ENCODE measurements around the gene TOX2.

Gene TOX2

GRCh38 chr20:44117296-44118184 lies 202.9 kb downstream of the TOX2 start:
- Histone ChIP-seq H3K27me3 (replicated peaks; ENCODE audit: control insufficient read depth, insufficient read depth, low read length) (peaks cover under 1% of the 10 kb centered on the region; the same call in 1 of the 2 replicates), H3K4me3 (replicated peaks; ENCODE audit: low read depth, low read length) (no peak overlapping the region)
- no peak for TF ChIP-seq CTCF (IDR thresholded peaks at IDR 0.05; ENCODE audit: insufficient read depth, low read length, poor library complexity, severe bottlenecking)

GRCh38 chr20:44118185-44119033 lies 203.8 kb downstream of the TOX2 start:
- no peaks in the 10 kb centered on the region for H3K36me3 ChIP-seq (ENCODE audit: control insufficient read depth, insufficient read depth, low read length)
- H3K27me3 ChIP-seq (replicated peaks; ENCODE audit: control insufficient read depth, insufficient read depth, low read length) = peaks cover 4% of the 10 kb centered on the region
- H3K4me3 ChIP-seq (replicated peaks; ENCODE audit: low read depth, low read length) = no peak overlapping the region
- TF ChIP-seq CTCF (IDR thresholded peaks at IDR 0.05; ENCODE audit: insufficient read depth, low read length, poor library complexity, severe bottlenecking) = no peak
- no peak for DNase-seq (ENCODE audit: extremely low read depth, insufficient read length)

More at GRCh38 chr20:44117296-44118184, 202.9 kb downstream of the TOX2 start:
- no peaks in the 10 kb centered on the region for H3K36me3 ChIP-seq (ENCODE audit: control insufficient read depth, insufficient read depth, low read length)
- no peak for DNase-seq (ENCODE audit: extremely low read depth, insufficient read length)
